ENCODE data around the gene PPM1N. TPM values are rescaled to one million over a fixed set of nuclear protein-coding genes. Genes with fewer than 3 reads are reported as not detected.

PPM1N gene
- total RNA-seq, 1 donor from 2014 or later: 1.8 TPM

GRCh38 chr19:45547211-45547770 is 49.0 kb downstream of the PPM1N start:
- no peaks in the 10 kb centered on the region for H3K27me3 ChIP-seq (ENCODE audit: low read depth)
- no peak overlapping the region for H3K27ac ChIP-seq
- H3K36me3 ChIP-seq: no peaks in the 10 kb centered on the region
- no peak for TF ChIP-seq CTCF (IDR thresholded peaks at IDR 0.05)
- no peak overlapping the region for H3K4me3 ChIP-seq
- intact Hi-C loops (cut with DNase I): no loop called here
- ATAC-seq: no peak
- no peak for DNase-seq
- no peaks in the 10 kb centered on the region for H3K9me3 ChIP-seq
- no peaks in the 10 kb centered on the region for H3K4me1 ChIP-seq

DNA sequence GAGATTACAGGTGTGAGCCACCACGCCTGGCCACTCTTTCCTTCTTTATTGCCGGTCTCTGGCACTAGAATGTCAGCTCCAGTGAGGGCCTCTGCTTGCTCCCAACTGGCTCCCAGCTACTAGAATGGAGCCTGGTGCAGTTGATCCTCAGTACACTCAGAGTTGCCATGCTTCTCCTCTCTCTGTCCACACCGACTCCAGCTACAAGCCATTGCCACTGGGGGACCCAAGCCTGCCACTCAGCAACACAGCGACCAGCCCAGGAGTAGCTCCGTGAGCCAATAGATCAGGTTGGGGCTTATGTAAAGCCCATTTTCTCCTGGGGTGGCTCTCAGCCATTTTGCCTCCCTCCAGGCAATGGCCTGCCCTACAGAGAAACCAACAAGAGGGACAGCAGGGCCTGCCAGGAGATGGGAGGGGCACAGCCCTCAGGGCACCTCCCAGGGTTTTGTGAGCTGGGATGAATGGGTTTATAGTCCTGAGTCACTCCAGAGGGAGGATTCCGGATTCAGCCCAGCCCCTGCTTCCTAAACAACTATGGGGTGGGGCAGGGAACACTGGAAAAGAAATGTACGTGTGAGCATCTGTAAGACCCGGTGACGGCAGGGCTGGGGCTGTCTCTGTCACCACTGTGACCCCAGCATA is 49.8 kb downstream of the PPM1N start:
- TF ChIP-seq CTCF (IDR thresholded peaks at IDR 0.05): no peak
- no peak for DNase-seq
- intact Hi-C loops (cut with DNase I): no loop called here
- Histone ChIP-seq H3K4me1 (no peaks in the 10 kb centered on the region), H3K36me3 (peaks cover 4% of the 10 kb centered on the region), H3K27me3 (ENCODE audit: low read depth) (no peaks in the 10 kb centered on the region), H3K27ac (no peak overlapping the region), H3K4me3 (no peak overlapping the region), H3K9me3 (no peaks in the 10 kb centered on the region)
- peak; percentile 33 to 42 for ATAC-seq

Other genes starting within 250 kb of the PPM1N start
- gene MARK4, start 247.2 kb upstream of the PPM1N start, total RNA-seq: 32.5 TPM
- gene CKM, start 175.6 kb upstream of the PPM1N start, total RNA-seq: 0.24 TPM
- gene KLC3, start 157.7 kb upstream of the PPM1N start, total RNA-seq: 1.4 TPM
- 14.0 TPM for gene ERCC2, start 127.9 kb upstream of the PPM1N start, total RNA-seq
- gene PPP1R13L, start 93.4 kb upstream of the PPM1N start, total RNA-seq: 43.8 TPM
- 4.5 TPM for gene POLR1G, start 91.8 kb upstream of the PPM1N start, total RNA-seq
- 41.6 TPM for gene ERCC1, start 74.5 kb upstream of the PPM1N start, total RNA-seq
- gene FOSB, start 30.4 kb upstream of the PPM1N start, total RNA-seq: 18.0 TPM
- 16.2 TPM for gene RTN2, start 1.4 kb upstream of the PPM1N start, total RNA-seq
- 190 TPM for gene VASP, start 9.0 kb downstream of the PPM1N start, total RNA-seq
- 11.3 TPM for gene OPA3, start 86.4 kb downstream of the PPM1N start, total RNA-seq
- 10.5 TPM for gene GPR4, start 103.8 kb downstream of the PPM1N start, total RNA-seq
- 51.4 TPM for gene EML2, start 141.0 kb downstream of the PPM1N start, total RNA-seq
- 7.5 TPM for gene GIPR, start 169.8 kb downstream of the PPM1N start, total RNA-seq
- 229 TPM for gene SNRPD2, start 193.5 kb downstream of the PPM1N start, total RNA-seq
- gene QPCTL, start 194.2 kb downstream of the PPM1N start, total RNA-seq: 5.0 TPM
- 19.3 TPM for gene FBXO46, start 232.5 kb downstream of the PPM1N start, total RNA-seq
- not detected for gene MEIOSIN, start 235.0 kb downstream of the PPM1N start, total RNA-seq